ENCODE data around the gene GRIN1. TPM values are rescaled to one million over a fixed set of nuclear protein-coding genes. Genes with fewer than 3 reads are reported as not detected.

Gene GRIN1
- total RNA-seq, 1 experiment from 2014 or later: 2.9 TPM

DNA sequence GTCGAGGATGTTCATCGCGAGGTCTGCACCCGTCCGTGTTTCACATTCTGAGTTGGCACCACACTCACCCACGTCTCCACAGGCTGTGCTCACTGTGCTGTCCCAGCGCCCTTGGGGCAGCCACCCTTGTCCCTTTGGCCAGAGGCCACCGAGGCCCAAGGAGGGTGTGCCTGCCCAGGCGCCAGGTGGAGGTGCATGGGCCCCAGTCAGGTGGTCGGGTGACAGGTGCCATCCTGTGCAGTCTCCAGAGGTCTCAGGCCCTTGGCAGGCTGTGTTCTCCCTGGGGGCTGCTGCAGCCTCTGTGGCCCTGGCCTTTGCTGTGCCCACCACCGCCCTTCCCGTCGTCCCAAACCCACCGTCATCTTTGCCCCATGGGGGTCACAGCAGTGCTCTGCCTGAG, 39.7 kb upstream of the GRIN1 start:
- no peaks in the 10 kb centered on the region; the same call in 1 of the 2 replicates for H3K27me3 Mint-ChIP-seq (ENCODE audit: low read depth)
- H2BK12ac ChIP-seq (ENCODE audit: insufficient read length, low read depth, low read length): no peak overlapping the region
- TF ChIP-seq CTCF (conservative IDR thresholded peaks at IDR 0.05): no peak

More for the DNA sequence above, 39.7 kb upstream of the GRIN1 start:
- Histone ChIP-seq H2AFZ (ENCODE audit: low read length) (no peak overlapping the region), H4K20me1 (ENCODE audit: control insufficient read depth, insufficient read depth, insufficient read length) (no peaks in the 10 kb centered on the region), H3K4me2 (ENCODE audit: insufficient read depth, insufficient read length, low read length) (no peak overlapping the region), H3K27me3 (ENCODE audit: insufficient read depth, low read length) (no peaks in the 10 kb centered on the region), H2BK120ac (ENCODE audit: low read depth, low read length, poor library complexity, severe bottlenecking) (no peak overlapping the region), H3K4me1 (ENCODE audit: insufficient read depth, low read length) (no peaks in the 10 kb centered on the region), H2BK15ac (ENCODE audit: low read depth, low read length) (no peak overlapping the region), H3K18ac (ENCODE audit: insufficient read length, low read depth, low read length) (no peak overlapping the region), H3K9me3 (ENCODE audit: control insufficient read depth, low read depth, low read length) (peaks cover 16% of the 10 kb centered on the region), H3K4ac (ENCODE audit: low read depth, low read length) (no peak overlapping the region), H3K9ac (ENCODE audit: extremely low read depth, insufficient read length, low read length) (no peak overlapping the region), H4K91ac (ENCODE audit: insufficient read length, low read depth, low read length) (no peak overlapping the region), H2BK5ac (ENCODE audit: insufficient read length, low read length) (no peak overlapping the region), H2AK5ac (ENCODE audit: insufficient read length, low read length) (no peak overlapping the region), H4K8ac (replicated peaks; ENCODE audit: insufficient read length, low read depth, low read length) (no peak overlapping the region), H3K79me2 (ENCODE audit: insufficient read depth, low read length) (no peaks in the 10 kb centered on the region), H3K56ac (ENCODE audit: insufficient read length, low read depth, low read length) (no peak overlapping the region), H3K14ac (ENCODE audit: insufficient read depth, low read length) (no peak overlapping the region), H2BK20ac (ENCODE audit: low read depth, low read length, poor library complexity, severe bottlenecking) (no peak overlapping the region), H3T11ph (ENCODE audit: low read length) (no peak overlapping the region), H3K23me2 (ENCODE audit: insufficient read length, low read depth, low read length, poor library complexity, severe bottlenecking) (no peaks in the 10 kb centered on the region), H3K79me1 (ENCODE audit: insufficient read depth, low read depth, low read length, poor library complexity, severe bottlenecking) (no peaks in the 10 kb centered on the region), H3K23ac (ENCODE audit: insufficient read length, low read depth, low read length) (no peak overlapping the region), H3K27ac (ENCODE audit: insufficient read length, low read depth, low read length) (no peak overlapping the region), H4K5ac (ENCODE audit: insufficient read length, low read depth, low read length) (no peak overlapping the region)
- H3K4me3 Mint-ChIP-seq: no peak overlapping the region
- peaks cover 3 to 7% of the 10 kb centered on the region in 2 experiments; a peak in 4 of 5 replicates for H3K9me3 Mint-ChIP-seq
- H3K36me3 Mint-ChIP-seq (ENCODE audit: insufficient read depth in 1 of 3, low read depth in 3 of 3): peaks cover 11 to 31% (median 23%) of the 10 kb centered on the region in 3 experiments
- H3K27ac Mint-ChIP-seq: no peak overlapping the region; a peak in 1 of 7 replicates
- H3K4me1 Mint-ChIP-seq: no peaks in the 10 kb centered on the region
- no CpG with 5 or more reads among the region's 14 CpGs for WGBS (ENCODE audit: extremely low coverage, insufficient read length, low lambda C conversion rate)
- DNase-seq: no peak

All from H9 (cell line).